Omental fat pad (tissue), 4 donors: ENCODE measurements around the gene ANKS1B. TPM values are rescaled to one million over a fixed set of nuclear protein-coding genes. Genes with fewer than 3 reads are reported as not detected.

Experiments used
- ATAC-seq: fragments of 150-250 bp; one replicate; pipeline ENCODE4 v1.9.1; 2016; ENCODE audit warnings: mild to moderate bottlenecking, moderate library complexity; ENCODE audit not compliant: low FRiP score
- DNase-seq: peaks from one replicate; pipeline ENCODE4 v3.0.0-alpha.2; 2019; ENCODE audit warnings: low spot score
- CTCF ChIP-seq, 3 donors: fragments of 450-650 bp; IDR thresholded peaks; one replicate each; pipeline ENCODE4 v1.5.1; 2016 to 2017; ENCODE audit warnings: antibody characterized with exemption in 3 of 3, mild to moderate bottlenecking in 3 of 3, moderate library complexity in 2 of 3
- total RNA-seq, 4 donors: library from RNA; depleted of rRNA; stranded (reverse); fragments of >200 nt; gene quantifications; one replicate each; pipeline ENCODE4 v1.1.0, GENCODE V29; 2016

ANKS1B gene
- total RNA-seq, 4 donors from 2014 or later, result 5.5 to 26.4 (median 7.6) TPM

DNA sequence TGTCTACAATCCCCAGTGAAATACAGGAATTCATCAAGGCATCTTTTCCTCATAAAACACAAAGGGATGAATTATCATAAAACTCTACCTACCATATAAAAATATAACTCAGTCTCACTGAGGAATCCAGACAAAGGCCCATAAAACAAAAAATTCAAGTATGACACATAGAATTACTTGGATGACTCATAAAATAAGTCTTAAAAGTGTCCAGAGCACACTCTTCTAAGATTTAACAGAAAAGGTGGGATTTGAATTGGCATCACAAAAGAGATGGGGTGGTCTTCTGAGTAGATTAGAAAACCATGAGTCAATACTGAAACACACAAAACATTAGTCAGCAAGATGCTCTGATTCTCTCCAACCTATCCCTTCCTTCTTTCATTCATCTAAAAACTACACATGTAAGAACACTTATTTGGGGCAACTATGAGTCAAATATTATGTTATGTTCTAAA, 539.8 kb downstream of the ANKS1B start:
- TF ChIP-seq CTCF (IDR thresholded peaks at IDR 0.05), result no peak
- ATAC-seq (no peak), DNase-seq (no peak)

GRCh38 chr12:99442758-99443157, 542.0 kb downstream of the ANKS1B start:
- DNase-seq (no peak), ATAC-seq (no peak)
- TF ChIP-seq CTCF (IDR thresholded peaks at IDR 0.05), result no peak

DNA sequence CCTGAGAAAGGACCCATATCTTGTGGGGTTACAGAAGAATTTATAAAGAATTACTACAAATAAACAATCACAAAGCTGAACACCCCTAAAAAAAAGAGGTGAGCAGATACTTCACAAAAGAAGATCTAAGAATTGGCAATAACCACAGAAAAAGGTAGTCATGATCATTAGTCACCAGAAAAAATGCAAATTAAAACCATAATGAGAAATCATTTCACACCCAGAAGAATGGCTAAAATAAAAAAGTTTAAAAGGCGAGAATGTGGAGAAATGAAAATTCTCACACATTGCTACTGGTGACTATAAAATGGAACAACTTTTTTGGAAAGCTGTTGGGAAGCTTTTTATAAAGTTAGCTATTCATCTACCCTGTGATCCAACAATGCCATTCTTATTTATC, 545.3 kb downstream of the ANKS1B start:
- DNase-seq, result no peak
- ATAC-seq, result no peak
- no peak for TF ChIP-seq CTCF (IDR thresholded peaks at IDR 0.05)

DNA sequence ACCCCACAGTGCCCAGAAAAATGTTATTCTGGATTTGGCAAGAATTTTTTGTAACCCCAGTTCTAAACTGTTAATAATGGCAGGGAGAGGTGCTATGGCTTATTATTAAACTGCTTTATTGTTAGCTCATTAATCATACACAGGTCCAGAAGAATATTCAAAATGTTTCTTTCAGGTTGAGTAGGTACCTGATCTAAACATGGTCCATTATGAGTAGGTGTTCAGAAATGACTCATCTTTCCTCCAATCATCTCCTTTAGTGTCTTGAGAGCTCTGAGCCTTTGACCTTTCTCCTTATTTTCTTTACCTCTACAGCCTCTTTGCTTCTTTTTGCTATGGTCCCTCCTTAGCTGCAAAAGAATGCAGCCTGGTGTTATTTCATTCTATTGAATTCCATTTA, 548.2 kb downstream of the ANKS1B start:
- ATAC-seq, result no peak
- TF ChIP-seq CTCF (IDR thresholded peaks at IDR 0.05), result no peak
- no peak for DNase-seq

DNA sequence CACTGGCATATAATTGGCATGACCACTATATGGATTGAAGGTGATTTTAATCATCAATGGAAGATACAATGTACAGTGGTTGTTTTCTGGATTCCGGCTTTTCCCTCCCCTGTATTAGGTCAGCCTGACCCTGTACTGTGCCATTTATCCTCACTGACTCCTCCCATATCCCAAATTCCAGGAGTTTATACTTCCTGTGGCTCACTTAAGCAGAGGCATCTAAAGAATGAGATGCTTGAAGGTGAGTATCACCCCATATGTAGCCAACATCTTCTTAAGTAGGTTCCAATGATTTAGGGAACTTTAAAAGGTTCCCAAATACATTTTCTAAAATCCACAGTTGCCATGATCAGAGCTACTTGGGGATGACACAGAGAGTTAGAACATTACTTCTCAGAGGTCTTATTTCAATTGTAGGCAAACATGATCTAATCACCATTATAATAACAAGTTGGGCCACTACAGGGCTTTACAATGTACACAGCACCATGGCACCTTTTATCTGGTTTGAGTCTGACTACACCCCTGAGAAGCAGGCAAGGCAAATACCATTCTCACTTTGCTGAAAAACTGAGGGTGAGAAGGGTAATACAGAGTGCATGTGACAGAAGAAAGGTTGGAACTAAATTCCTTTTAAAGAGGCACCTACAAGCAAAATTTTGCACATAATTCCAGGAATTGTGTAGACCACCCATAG, 549.5 kb downstream of the ANKS1B start:
- ATAC-seq (no peak), DNase-seq (no peak)
- TF ChIP-seq CTCF (IDR thresholded peaks at IDR 0.05), result no peak

DNA sequence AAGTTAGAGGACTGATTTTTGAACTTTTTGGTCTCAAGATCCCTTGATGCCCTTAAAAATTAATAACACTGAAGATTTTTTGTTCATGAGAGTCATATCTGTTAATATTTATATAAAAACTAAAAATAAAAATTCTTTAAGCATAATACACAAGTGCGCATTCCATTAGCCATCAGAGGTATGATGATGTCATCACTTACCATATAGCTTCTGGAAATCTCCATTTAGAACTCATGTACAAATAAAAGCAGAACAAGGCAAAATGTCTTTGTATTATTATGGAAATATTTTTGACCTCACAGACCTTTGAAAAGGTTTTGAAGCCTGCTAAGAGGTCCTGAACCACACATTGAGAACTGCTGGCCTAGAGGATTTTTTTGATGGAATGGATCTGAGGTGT, 551.6 kb downstream of the ANKS1B start:
- DNase-seq (no peak), ATAC-seq (no peak)
- no peak for TF ChIP-seq CTCF (IDR thresholded peaks at IDR 0.05)

DNA sequence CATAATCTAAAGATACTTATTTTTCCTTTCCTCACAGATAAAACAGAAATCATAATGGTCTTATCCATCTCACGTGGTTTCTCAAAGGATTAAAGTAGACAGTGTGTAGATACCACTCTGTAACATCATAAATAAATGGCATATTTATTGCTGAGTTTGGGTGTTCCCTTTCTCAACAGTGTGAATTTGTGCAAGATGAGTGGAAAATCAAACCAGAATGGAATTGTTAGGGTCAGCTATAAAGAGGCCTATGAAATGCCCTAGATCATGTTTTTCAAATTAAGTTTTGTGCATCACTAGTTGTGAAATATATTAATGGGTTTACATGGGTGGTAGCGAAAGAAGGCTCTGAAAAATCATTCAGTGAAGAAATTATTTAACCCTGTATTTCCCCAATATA, 553.5 kb downstream of the ANKS1B start:
- no peak for TF ChIP-seq CTCF (IDR thresholded peaks at IDR 0.05)
- ATAC-seq, result no peak
- DNase-seq, result no peak
